Colon (tissue), 2 donors: ENCODE measurements around the gene USP10.

ENCODE experiments used
- FAIRE-seq: peaks from 2 replicates; lab custom pipeline; 2012; peaks lifted over from hg19 to GRCh38; lab: Jason Lieb, UNC
- donor health status: control.
- donor health status: control.

Gene USP10, protein sequence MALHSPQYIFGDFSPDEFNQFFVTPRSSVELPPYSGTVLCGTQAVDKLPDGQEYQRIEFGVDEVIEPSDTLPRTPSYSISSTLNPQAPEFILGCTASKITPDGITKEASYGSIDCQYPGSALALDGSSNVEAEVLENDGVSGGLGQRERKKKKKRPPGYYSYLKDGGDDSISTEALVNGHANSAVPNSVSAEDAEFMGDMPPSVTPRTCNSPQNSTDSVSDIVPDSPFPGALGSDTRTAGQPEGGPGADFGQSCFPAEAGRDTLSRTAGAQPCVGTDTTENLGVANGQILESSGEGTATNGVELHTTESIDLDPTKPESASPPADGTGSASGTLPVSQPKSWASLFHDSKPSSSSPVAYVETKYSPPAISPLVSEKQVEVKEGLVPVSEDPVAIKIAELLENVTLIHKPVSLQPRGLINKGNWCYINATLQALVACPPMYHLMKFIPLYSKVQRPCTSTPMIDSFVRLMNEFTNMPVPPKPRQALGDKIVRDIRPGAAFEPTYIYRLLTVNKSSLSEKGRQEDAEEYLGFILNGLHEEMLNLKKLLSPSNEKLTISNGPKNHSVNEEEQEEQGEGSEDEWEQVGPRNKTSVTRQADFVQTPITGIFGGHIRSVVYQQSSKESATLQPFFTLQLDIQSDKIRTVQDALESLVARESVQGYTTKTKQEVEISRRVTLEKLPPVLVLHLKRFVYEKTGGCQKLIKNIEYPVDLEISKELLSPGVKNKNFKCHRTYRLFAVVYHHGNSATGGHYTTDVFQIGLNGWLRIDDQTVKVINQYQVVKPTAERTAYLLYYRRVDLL

GRCh38 chr16:84699712-84700445, at the start of gene USP10:
TSS of gene USP10 (plus strand) at chr16:84700000. CDS start at chr16:84700091, 91 bp downstream.
- FAIRE-seq, result no peak

- FAIRE-seq, result no peak
Observed at GRCh38 chr16:84650062-84650991, 49.5 kb upstream of the USP10 start.

DNA sequence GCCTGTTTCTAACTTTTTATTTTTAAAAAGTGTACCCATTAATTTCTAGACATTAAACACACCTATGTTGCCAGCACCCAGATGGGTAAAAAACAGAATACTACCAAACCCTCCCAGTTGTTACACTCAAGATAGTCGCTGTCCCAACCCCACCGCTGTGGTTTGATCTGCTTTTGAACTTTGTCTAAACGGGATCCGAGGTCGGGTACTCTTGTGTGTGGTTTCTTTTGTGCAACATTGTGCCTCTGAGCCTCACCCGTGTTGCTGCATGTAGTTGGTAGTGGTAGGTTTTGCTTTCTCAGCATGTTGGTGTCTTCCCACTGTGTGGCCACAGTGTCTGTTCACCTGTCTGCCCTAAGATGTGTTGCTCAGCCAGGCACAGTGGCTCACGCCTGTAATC, 47.2 kb upstream of the USP10 start:
- no peak for FAIRE-seq

GRCh38 chr16:84654238-84654637, 45.6 kb upstream of the USP10 start:
- no peak for FAIRE-seq

GRCh38 chr16:84654998-84655397, 44.8 kb upstream of the USP10 start:
- FAIRE-seq, result no peak

- no peak for FAIRE-seq
Observed at GRCh38 chr16:84656649-84657048, 43.2 kb upstream of the USP10 start.

DNA sequence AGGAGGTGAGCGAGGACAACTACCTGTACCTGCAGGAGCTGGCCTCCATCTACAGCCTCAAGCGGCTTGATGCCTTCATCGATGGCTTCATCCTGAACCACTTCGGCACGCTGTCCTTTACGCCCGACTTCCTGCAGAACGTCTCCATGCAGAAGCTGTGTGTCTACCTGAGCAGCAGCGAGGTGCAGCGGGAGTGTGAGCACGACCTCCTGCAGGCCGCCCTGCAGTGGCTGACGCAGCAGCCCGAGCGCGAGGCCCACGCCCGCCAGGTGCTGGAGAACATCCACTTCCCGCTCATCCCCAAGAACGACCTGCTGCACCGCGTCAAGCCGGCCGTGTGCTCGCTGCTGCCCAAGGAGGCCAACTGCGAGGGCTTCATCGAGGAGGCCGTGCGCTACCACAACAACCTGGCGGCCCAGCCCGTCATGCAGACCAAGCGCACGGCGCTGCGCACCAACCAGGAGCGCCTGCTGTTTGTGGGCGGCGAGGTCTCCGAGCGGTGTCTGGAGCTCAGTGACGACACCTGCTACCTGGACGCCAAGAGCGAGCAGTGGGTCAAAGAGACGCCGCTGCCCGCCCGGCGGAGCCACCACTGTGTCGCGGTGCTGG, 42.5 kb upstream of the USP10 start:
- no peak for FAIRE-seq

GRCh38 chr16:84658690-84659089, 41.1 kb upstream of the USP10 start:
- FAIRE-seq, result no peak

DNA sequence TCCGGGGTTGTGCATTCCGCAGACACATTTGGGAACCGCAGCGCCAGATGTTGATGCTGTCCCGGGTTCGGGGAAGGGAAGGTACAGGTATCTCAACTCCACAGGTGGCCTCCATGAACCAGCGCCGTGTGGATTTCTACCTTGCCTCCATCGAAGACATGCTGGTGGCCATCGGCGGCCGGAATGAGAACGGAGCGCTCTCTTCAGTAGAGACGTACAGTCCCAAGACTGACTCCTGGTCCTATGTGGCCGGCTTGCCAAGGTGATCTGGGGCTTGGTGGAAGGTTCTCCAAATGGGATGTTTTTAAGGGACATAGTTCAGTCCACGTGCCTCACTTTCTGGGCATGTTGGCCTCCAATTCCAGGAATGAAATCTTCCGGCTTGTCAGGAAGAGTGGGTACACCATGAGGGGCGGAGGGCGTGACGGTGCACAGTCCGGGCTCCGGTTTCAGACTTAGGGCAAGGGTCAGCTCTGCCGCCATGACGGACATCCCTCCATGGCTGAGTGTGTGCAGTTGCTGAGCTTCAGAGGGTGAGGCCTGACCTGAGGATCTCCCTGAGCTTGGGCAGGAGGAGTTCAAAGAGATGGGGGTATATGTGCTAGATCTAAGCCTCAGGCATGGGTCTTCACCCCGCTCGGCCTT, 40.0 kb upstream of the USP10 start:
- FAIRE-seq, result no peak

DNA sequence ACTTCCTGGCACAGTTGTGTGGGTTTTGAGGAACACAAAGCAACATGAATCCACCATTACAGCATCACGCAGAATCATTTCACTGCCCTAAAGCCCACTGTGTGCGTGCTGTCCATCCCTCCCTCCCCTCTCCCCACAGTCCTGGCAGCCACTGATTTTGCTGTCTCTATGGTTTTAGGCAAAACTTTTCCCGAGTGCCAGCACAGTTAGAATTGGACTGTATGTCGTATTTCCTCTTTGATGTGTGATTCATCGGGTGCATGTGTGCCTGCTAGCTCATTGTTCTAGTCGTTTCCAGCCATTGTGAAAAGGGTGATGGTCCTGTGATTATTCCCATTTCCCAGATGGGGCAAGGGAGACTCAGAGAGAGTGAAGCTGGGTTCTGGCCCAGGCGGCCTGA, 38.8 kb upstream of the USP10 start:
- no peak for FAIRE-seq

- no peak for FAIRE-seq
Observed at GRCh38 chr16:84661418-84662060, 38.3 kb upstream of the USP10 start.

DNA sequence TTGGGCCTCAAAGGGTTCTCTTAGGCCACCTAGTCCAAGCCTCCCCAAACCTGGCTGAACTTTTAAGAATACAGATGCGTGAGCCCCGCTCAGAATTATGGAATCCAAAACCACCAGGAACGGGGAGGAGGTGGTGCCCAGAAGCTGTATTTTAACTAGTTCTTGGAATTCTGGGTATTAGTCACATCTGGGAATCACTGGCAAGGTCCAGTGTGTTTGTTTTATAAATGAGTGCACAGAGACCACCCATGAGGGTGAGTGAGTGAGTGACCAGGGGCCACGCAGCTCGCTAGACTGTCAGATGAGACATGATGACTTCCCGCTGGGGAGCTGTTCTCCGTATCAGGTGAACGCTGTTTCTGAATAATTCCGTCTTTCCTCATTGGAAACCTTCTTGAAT, 37.3 kb upstream of the USP10 start:
- no peak for FAIRE-seq

DNA sequence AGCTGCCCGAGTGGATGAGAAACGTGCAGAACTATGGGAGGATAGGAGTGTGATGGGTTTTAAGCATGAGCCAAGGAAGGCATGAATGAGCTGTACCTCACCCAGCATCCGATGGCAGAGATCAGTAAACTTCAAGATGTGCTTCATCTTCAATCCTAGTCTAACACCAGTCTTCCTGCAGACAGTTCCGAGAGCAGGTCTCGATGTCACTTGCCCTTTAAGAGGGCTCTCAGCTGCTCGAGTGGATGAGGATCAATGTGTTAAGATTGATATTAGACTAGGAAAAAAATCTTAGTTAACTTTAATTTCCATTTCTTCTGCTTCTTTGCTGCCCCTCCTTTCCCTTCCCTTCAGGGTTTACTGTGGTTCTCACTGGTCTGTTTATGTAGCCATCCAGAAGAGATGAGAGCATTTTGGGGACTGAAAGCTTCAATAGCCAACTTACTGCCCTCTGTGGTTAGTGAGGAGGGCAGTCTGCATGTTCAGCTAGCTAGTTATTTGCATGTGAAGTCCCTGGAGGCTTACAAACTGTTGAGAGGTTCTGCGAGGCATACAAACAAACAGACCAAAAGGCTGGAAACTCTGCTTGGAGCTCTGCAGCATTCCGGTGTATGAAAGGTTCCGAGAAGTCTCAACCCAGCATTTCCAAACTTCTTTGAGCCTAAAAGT, 36.2 kb upstream of the USP10 start:
- no peak for FAIRE-seq

GRCh38 chr16:84665359-84665758, 34.4 kb upstream of the USP10 start:
- no peak for FAIRE-seq

- FAIRE-seq, result no peak
Observed at GRCh38 chr16:84665843-84666242, 34.0 kb upstream of the USP10 start.

DNA sequence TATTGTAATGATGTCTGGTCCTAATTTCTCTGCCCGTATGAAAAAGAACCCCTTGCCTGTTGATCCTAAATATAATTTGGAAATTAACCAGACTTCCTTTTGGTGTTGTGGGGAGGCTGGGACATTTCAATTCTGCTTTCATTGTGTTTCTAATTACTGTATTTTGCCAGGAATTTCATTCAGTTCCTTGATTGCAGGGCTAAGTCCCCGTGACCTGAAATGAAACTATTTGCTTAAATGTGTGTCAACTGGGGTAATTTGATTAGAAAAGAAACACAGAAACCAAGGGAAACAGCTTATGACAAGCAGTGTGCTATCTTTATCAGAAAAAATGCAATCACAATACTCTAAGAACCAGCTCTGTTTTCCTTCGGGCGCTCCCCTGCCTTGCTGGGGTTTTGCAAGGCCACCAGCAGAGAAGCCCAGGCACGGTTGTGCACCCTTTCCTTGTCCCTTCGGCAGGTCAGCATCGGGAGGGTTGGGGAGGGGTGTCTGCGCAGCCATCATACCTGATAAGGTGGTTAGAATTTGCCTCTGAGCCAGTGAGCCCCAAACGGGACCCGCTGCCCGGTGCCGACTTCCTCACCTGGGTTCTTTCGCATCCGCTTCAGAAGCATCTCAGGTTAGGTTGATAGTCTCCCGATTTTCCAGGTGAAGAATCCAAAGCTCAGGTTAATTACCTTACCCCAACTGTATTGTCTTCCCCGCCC, 32.0 kb upstream of the USP10 start:
- FAIRE-seq, result no peak

DNA sequence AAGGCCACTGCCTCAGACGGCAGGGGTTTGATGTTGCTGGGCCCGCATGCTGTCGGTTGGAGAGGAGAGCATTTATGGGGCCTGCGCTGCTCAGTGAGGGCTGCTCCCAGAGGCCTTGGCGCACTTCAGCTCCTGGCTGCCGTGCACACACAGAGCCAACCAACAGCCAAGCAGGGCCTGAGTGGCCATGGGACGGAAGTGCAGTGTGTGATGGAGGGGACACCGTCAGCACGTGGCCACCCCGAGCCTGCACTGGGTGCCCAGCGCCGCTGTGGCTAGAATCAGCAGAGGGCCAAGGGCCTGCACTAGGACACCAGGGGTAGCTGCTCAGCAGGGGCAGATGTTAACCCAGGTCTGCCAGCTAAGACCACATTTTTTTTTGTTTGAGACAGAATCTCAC, 29.7 kb upstream of the USP10 start:
- no peak for FAIRE-seq

GRCh38 chr16:84672276-84673202, 27.3 kb upstream of the USP10 start:
- FAIRE-seq, result no peak
